Heart left ventricle (tissue), 13 donors: Measurements from ENCODE around the gene PRKCA.

ENCODE experiments used
- POLR2A ChIP-seq, 2 donors: fragments of 450-650 bp; IDR thresholded peaks; one replicate each; pipeline ENCODE4 v1.6.1; 2017; ENCODE audit warnings: antibody characterized with exemption in 2 of 2, mild to moderate bottlenecking in 2 of 2, moderate library complexity in 2 of 2
- TF ChIP-seq, protein P1 (sequence below), 12 donors: fragments of 200-600 bp; sonication (generic) in 4 of 12; IDR thresholded peaks; one replicate each; pipeline versions ENCODE4 v1.5.0 to v1.8.0; 2018 to 2022; ENCODE audit warnings: antibody characterized with exemption in 12 of 12, mild to moderate bottlenecking in 5 of 12
- donor health status: ischemic (EF 13 %, LVEDD 7.1; RV severe dilation, severe dysfunction).
- donor health status: DM: no; HTN: yes; CAD: no.
- donor health status: DM: no; HTN: no; CAD: no.
- donor health status: ischemic (EF 25% LVEDD 6.9; RV normal size, moderate dysfunction).
- donor health status: ischemic (EF 25% LVEDD 5.7; RV mildly dilated, moderate dysfunction).
- donor health status: ischemic (EF 35%, LVEDD 5.7; RV mildly dilated, moderate dysfunction).
- donor health status: nonischemic (EF 11% LVEDD 7.7; RV severe dilation, severe dysfunction).
- donor health status: DM: yes; HTN: yes; CAD: no.
- donor health status: PGD.
- donor health status: ischemic (EF 29% LVEDD 5.4; RV normal size, mild dysfunction).
- donor health status: nonischemic (EF 23%, LVEDD 6.1; RV moderate dilation, normal function).

DNA sequence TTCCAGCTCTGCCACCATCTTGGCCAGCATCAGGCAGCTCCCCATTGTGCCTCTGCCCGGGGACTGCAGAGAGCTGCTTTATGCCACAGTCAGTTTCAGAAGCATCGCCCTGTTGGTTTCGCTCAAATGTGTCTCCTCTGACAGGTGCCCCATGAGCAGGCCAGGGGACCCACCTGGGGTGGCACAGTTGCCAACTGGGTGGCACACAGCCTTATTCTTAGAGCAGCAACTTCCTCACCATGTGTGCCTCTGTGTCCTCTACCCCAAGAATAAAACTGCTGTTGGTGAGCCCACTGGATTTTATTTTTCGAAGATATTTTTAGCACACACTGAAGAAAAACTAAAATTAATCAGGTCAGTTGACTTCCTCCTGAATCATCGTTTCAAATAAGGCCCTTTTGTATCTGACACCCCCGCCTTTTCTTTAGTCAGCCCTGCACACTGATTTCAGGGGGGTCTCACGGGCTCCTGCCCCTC lies 487.6 kb downstream of the PRKCA start:
- TF ChIP-seq POLR2A (IDR thresholded peaks at IDR 0.05): no peak
- TF ChIP-seq, protein P1, sequence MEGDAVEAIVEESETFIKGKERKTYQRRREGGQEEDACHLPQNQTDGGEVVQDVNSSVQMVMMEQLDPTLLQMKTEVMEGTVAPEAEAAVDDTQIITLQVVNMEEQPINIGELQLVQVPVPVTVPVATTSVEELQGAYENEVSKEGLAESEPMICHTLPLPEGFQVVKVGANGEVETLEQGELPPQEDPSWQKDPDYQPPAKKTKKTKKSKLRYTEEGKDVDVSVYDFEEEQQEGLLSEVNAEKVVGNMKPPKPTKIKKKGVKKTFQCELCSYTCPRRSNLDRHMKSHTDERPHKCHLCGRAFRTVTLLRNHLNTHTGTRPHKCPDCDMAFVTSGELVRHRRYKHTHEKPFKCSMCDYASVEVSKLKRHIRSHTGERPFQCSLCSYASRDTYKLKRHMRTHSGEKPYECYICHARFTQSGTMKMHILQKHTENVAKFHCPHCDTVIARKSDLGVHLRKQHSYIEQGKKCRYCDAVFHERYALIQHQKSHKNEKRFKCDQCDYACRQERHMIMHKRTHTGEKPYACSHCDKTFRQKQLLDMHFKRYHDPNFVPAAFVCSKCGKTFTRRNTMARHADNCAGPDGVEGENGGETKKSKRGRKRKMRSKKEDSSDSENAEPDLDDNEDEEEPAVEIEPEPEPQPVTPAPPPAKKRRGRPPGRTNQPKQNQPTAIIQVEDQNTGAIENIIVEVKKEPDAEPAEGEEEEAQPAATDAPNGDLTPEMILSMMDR (IDR thresholded peaks at IDR 0.05): no peak
